HT-29 (cell line): Measurements from ENCODE around the gene CHST4. TPM values are rescaled to one million over a fixed set of nuclear protein-coding genes. Genes with fewer than 3 reads are reported as not detected.
"Not testable (repeated sequence)": the region's sequence is repeated elsewhere in the genome, so short reads cannot be mapped to it uniquely, and the experiment has no call there.

ENCODE experiments used
- DNase-seq: peaks from one replicate; pipeline ENCODE4 v3.0.0-alpha.2; 2015; ENCODE audit warnings: low spot score
- total RNA-seq: library from RNA; depleted of rRNA; stranded (reverse); fragments of >200 nt; shearing (Covaris generic); gene quantifications from 2 replicates; pipeline ENCODE4 v1.2.3, GENCODE V29; 2014; rRNA removed

CHST4 gene
- total RNA-seq, result 6.0 and 6.6 TPM in 2 replicates

DNA sequence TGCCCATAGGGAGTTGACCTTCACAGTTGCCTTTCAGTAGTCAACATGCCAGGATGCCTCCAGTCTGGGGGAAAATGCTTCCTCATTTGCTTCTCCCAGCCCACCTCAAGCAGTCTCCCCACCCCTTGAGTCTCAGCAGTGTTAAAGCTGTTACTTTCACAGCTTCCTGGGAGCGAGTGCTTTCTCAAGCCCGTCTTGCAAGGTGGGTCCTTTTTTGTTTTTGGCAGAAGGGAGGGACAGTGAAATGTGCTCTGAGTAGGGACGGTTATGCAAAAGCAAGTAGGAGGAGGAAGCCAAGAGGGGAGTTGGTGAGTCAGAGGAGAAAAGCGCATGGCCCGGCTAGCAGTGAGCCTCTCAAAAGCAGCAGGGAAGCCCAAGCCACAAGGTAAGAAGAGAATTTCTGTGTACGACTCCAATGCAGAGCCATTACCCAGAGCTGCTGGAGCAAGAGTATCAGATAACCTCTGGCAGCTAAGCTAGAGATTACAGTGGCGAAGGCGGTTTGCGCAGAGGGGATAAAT lies at the start of gene CHST4:
Gene CHST4 (plus strand): TSS at position 316 of the 521 bp plus-strand sequence. CDS start 10,252 bp downstream, outside the sequence.
- peak; percentile 65 for DNase-seq

DNA sequence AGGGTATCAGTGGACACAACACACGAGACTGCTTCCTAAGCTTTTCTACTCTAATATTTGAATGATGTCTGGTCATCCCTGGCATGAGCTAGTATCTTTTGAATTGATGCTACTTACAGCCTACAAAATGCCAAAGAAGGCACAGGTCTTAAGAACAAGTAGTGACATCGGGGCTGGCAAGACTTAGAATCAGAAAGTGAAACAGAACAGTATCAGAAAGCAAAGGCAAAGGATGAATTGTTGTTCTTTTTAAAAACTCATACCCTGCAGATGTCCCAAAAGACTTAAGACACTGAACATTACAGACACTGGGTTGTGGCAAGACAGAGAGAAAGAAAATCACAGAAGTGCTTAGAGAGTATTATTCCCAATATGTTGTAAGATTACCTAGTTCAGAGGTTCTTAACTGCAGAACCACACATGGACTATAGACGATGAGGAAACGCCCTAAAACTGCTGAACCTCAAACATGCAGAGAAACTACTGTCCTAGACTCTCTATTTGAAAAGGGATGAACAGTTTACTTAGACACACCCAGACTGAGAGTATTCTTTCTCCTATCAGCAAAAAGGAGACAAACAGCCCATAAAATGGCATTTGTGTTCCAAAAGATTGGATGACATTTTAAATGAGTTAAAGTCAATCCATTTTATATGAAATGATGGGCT lies 49.6 kb upstream of the CHST4 start:
- no peak for DNase-seq

DNA sequence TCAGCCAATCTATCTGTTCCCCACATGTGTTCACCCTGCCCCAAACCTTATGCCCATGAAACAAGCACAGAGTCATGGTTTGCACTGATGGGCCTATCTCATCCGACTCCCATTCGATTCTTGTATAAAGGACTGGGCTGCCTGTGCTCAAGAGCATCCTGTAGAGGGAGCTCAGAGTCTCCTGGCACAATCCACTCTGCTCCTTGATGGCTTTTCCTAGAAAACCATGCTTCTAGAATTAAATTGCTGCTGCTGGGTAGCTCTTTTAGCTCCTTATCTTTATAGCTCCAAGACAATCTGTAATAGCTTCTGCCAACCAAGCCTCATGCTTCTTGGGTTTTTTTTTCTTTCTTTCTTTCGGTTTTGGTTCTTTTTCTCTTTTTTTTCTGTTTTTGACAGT lies 46.8 kb upstream of the CHST4 start:
- DNase-seq, result peak; percentile 60

DNA sequence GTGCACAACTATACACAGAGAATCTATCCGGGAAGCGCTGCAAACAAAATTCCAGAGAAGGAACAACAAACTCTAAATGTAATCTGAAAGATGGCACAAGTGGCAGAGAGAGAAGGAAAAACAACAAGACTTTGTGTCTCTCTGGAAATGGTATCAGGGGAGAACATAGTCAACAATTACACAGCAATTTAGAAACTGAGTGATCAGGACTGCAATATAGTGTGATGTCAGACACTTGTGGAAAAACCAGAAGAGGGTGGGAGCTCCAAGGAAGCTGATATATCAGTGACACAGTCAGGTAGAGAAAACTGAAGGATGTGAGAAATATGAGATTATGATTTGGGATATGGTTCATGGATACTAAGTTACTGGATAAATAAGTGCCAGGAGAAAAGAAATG lies 45.3 kb upstream of the CHST4 start:
- no peak for DNase-seq

DNA sequence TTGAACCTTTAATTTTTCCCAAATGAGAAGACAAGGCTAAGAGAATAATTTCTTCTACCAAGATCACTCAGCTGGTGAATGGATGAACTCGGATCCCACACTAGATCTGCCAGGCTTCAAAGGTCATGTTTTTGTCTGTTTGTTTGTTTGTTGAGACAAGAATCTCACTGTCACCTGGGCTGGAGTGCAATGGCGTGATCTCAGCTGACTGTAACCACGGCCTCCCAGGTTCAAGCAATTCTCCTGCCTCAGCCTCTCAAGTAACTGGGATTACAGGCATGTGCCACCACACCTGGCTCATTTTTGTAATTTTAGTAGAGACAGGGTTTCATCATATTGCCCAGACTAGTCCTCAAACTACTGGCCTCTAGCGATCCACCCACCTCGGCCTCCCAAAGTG lies 43.7 kb upstream of the CHST4 start:
- DNase-seq, result no peak

DNA sequence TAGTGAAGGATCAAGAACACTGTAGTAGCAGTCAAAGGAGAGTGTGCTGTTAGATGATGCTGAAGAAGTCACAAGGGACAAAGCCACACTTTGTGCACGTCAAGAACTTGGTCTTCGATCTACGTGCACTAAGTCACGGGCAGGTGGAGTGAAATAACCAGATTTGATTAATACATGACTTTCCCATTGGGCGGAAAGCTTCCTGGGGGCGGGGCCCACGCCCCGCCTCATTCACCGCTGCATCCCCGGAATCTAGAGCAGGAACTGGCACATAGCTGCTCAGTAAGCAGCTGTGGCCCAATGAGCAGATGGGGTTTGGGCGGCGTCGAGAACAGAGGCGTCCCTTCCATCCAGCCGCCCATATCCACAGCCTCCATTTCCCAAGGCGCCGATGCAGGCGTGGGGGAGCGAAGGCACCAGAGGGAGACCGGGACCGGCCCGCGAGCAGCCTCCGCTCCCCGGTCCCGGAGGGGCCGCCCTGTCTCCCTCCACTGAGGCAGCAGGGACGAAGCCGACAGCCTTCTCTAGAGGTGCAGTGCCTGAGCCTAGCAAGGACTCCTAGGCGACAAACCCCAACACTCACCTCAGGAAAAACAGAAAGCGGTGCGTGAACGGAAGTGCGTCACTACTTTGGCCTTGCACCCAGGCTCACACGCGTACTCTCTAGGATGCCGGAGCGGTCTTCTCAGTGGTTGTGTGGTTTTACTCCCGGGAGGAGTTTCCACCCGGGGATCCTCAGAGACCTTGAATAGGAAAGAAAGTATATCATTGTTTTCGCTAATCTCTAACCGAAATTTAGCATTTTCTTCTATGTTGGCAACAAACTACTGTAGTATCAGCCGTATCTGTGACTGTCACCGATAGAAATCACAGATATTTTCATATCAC lies 42.0 kb upstream of the CHST4 start:
- peak; percentile 92 for DNase-seq

DNA sequence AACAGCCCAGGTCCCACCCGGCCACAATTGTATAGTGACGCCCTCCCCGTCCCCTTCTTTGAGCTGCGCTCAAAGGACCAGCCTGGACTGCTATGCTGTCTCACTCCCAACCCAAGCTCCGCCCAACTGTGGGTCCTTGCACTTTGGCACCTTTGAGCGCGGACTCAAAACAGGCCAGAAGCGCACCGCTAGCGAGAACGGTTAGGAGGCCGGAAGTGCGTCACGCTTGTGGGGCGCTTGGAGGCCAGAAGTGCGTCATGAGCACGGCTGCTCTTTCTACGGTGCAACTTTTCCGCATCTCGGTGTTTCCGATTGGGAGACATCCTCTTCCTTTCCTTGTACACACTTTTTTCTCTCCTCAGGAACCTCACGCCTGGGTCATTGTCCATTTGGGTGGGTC lies 37.1 kb upstream of the CHST4 start, which contains the start of gene ZNF19:
Gene ZNF19 (minus strand): TSS at position 203 of the 400 bp plus-strand sequence. CDS start 7,210 bp downstream, outside the sequence.
- DNase-seq, result no peak

DNA sequence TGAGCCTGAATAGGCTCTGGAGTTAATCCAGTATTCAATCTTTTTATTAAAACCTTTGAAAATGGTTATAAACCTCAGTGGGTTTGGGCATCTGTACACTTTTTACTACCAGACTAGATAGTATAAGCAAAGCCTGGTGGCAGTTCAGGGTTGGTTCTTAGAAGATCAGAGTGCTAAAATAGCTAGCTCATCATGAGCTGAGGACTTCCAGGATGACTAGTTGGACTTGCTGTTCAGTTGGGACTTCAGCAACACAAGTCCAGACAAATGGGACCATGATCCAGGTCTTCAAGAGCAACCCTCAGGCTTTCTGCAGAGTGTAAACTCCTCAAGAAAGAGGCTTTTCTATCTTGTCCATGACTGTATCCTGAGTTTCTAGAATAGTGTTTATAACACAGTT lies 35.9 kb upstream of the CHST4 start:
- no peak for DNase-seq

DNA sequence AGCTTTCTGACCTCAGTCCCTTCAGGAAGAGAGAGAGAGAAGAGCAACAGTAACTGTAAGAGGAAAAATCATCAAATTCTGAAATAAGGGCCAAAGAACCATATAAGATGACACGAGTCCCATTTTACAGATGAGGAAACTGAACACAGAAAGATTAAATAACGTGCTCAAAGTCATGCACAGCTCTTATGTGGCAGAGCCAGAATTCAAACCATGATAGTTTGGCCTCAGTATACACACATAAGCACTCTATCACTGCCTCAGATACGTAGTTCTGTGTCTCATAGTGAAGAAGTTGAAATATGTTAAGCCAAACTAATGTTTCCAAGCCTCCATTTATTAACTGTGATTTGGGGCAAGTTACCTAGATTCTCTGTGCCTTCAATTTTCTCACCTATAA lies 35.2 kb upstream of the CHST4 start:
- DNase-seq, result no peak

DNA sequence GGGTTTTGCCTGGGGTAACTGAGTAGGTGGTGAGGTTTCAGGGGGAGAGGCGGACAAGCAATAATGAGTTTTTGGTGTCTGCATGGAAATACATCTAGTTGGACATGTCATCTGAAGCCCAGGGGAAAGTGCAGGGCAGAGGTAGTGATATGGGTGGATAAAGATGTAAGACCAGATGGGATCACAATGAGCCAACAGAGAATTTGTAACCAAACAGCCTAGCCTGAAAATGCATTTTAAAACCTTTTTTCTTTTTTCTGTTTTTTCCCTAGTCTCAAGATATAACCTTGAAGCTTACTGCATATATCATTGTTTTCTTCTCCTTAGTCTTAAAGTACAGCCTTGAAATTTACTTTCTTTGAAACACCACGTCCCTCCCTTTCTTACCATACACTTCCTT lies 33.4 kb upstream of the CHST4 start:
- no peak for DNase-seq

DNA sequence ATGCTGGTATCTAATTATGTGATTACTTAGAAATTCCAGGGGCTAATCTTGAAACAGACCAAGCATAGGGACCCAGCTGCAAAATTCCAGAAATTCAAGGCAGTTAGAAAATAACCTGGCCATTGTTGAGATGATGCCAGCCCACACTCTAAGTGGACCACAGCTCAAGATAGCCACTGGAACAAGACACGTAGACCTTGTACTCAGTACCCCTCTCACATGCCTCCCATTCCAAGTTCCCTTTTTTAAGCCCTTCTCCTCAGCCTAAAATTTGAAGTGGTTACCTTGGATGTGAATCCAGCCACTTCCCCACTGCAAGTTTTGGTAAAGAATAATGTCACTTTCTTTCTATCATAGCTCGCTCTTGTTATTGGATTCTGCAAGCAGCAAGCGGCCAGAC lies 33.0 kb upstream of the CHST4 start:
- no peak for DNase-seq

DNA sequence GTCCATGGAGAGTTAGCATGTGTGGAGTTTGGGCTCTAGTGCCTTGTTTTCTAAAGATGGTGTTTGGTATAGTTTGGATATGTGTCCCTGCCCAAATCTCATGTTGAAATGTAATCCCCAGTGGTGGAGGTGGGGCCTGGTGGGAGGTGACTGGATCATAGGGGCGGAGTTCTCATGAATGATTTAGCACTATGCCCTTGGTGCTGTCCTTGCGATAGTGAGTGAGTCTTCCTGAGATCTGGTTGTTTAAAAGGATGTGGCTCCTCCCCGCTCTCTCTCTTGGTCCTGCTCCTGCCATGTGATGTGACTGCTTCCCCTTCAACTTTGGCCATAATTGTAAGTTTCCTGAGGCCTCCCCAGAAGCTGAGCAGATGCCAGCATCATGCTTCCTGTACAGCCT lies 28.2 kb upstream of the CHST4 start:
- DNase-seq, result no peak

DNA sequence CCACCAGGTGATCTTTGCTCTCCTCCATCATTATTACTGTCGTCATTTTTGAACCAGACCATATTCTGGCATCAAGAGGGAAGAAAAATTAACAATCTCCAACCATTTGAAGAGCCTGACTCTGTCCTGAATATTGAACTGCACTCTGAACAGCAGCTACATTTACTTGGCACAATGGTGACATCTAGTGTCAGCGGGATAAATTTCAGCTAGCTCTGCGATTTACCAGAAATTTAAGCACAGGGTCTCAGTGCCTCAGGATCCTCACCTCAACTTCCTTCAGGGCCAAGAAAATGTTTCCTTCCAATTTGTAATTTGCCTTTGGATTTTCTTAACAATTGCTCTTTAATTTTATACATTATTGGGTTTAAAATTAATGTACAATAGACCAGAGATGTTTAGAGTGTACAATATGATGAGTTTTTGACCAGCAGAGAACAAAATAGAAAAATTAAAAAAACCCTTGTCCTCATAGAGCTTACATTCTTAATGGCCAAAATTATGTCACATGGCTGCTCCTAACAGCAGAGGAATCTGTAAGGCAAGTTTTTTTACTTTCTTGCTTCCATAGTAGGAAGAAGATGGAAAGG lies 26.4 kb upstream of the CHST4 start:
- peak; percentile 73 for DNase-seq

DNA sequence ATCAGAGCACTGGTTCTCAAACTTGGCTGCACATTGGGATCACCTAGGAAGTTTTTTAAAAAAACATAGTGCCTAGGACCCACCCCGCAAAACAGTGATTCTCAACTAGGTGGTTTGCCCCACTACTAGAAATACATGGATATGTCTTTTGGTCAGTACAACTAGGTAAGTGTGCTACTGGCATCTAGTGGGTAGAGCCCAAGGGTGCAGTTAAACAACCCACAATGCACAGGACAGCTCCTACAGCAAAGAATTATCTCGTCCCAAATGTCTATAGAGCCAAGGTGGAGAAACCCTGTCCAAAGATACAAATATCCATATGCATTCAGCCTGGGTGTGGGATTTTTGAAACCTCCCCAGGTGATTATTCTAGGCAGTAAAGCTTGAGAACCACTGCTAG lies 25.3 kb upstream of the CHST4 start:
- DNase-seq, result no peak

DNA sequence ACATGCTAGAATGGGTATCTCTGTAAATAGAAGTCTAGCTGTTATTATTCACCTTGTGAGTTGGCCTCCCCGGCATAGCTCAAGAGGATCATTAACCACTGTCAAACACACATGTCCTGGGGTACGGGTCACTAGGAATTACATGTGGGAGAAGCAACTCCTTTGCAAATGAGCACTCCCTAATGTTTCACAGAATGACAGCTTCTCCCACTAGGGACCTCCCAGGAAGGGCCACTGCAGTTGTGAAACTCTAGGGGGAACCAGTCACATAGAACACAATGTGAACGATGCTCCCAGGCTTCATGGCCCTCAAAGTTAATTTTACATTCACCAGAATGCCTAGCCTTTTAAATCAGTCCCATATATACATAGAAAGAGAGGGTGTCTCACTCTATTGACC lies 24.7 kb upstream of the CHST4 start:
- peak; percentile 35 for DNase-seq

DNA sequence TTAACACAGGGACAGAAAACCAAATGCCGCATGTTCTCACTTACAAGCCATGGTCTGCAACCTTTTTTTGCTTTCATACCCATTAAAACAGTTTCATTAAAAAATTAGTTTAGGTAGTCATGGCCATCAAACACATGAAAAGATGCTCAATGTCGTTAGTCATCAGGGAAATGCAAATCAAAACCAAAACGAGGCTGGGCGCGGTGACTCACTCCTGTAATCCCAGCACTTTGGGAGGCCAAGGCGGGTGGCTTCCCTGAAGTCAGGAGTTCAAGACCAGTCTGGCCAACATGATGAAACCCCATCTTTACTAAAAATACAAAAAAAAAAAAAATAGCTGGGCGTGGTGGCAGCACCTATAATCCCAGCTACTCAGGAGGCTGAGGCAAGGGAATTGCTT lies 22.2 kb upstream of the CHST4 start:
- DNase-seq, result not testable (repeated sequence)

DNA sequence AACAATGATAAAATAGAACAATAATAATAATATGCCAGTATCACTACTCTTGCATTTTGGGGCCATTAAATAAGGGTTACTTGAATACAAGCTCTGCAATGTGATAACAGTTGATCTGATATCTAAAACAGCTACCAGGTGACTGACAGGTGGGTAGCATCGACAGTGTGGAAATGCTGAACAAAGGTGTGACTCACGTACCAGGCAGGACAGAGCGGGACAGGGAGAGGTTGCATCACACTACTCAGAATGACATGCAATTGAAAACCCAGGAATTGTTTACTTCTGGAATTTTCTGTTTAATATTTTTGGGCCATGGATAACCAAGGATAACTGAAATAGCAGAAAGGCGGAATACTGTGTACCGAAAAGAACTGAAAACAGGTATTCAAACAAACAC lies 21.3 kb upstream of the CHST4 start:
- no peak for DNase-seq

DNA sequence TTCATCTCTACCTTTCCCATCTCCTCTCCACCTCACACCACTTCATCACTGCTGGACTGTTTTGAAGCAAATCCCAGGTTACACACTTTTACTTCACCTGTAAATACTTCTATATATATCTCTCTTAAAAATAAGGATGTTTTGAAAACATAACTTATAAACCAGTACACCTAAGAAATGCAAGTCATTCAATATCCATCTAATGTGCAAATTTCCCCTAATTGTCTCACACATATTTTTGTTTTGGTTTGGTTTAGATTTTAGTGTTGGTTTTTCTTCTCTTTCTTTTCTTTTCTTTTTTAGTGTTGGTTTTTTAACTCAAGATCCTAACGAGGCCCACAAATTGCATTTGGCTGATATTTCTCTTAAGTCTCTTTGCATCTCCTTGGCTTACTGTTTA lies 19.2 kb upstream of the CHST4 start:
- no peak for DNase-seq

DNA sequence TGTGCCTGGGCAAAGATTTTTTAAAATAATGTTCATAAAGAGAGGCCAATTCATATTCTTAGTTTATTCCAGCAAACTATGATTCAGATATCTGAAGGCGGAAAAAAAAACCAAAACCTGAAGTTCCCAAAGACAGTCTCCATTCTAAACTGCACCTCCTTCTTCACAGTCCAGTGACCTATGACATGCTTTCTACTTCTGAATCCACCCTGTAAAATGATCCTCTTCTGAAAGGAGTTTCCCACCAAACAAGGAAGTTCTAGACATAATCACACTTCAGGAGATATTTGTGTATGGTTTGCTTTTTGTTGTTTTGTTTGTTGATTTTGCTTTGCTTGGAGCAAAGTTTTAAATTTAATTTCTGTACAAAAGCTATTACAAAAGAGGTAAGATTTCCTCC lies 12.9 kb upstream of the CHST4 start:
- DNase-seq, result no peak

DNA sequence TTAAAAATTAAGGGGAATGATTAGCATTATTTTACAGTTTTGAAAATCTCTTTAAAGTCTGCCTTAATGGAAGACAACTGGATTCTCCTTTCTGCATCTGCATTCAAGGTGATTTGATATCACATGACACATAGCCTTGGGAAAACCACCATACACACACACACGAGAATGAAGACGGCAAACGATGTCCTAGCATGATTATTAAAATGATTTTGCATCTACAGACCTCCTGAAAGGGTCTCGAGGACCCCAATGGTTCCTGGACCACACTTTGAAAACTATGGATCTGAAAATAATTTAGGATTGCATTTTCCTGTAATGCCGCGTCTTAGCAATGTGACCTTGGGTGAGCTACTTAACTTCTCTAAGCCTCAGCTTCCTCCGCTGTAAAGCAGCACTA lies 11.8 kb upstream of the CHST4 start:
- DNase-seq, result no peak

DNA sequence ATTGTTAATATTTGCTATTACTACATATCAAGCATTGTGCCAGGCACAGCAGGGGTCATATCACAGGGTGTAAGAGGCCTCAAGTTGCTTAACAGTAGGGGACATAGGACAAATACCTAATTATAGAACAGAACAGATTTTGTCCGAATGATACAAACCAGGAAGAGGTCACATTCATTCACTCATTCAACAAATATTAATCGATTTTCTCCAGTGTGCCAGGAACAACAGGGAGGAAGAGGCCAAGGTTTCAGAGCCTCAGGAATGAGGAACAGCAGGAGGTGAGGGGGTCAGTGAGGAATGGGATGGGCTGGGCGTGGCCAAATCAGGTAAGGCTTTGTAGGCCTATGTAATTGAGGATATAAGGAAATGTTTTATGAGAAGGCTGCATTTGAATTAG lies 11.2 kb upstream of the CHST4 start:
- DNase-seq, result peak; percentile 76

DNA sequence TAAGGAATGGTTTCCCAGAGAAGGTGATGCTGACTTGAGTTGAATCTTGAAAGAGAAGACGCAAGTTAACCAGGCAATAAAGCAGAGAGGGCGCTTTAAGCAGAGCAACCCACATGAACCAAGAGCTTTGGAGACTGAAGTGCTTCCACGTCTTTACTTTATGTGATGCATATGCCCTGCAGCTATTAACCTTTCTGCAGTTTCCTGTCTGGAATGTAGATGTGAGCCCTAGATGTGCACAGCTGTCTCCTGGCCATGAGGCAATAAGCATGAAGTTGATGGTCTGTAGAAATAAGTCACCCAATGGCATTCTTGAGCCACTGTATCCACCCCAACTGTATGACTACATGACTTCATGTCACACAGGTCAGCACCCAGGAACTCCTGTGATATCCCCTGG lies 5.7 kb upstream of the CHST4 start:
- no peak for DNase-seq
